HepG2 (cell line): ENCODE measurements around the gene KIF1C. TPM values are rescaled to one million over a fixed set of nuclear protein-coding genes. Genes with fewer than 3 reads are reported as not detected.
A peak's percentile ranks its signal among the peaks of the same experiment; 100 is the strongest.

Source experiments
- GMEB1 ChIP-seq: sonication (generic); formaldehyde crosslinking; IDR thresholded peaks from 2 replicates; pipeline ENCODE4 v1.5.1; 2020; ENCODE audit warnings: missing genetic modification reagents, mild to moderate bottlenecking, borderline replicate concordance
- GZF1 ChIP-seq: sonication (generic); formaldehyde crosslinking; IDR thresholded peaks from 2 replicates; pipeline ENCODE4 v1.5.1; 2020; ENCODE audit warnings: mild to moderate bottlenecking, missing genetic modification reagents
- NFYC ChIP-seq: IDR thresholded peaks from 2 replicates; pipeline ENCODE4 v1.6.1; 2016; ENCODE audit warnings: missing genetic modification reagents, missing compliant biosample characterization
- NR0B2 ChIP-seq: sonication (generic); formaldehyde crosslinking; IDR thresholded peaks from 2 replicates; pipeline ENCODE4 v1.4.0; 2020; ENCODE audit warnings: mild to moderate bottlenecking, missing genetic modification reagents
- POLR2A ChIP-seq, 2 experiments: IDR thresholded peaks; 2 replicates each; pipeline ENCODE4 v1.6.1; 2011; ENCODE audit warnings: low read depth in 2 of 2, low read length in 2 of 2, mild to moderate bottlenecking in 1 of 2, moderate library complexity in 1 of 2; ENCODE audit not compliant: insufficient read depth in 1 of 2
- PRDM10 ChIP-seq: sonication (generic); formaldehyde crosslinking; IDR thresholded peaks from 2 replicates; pipeline ENCODE4 v1.4.0; 2020; ENCODE audit warnings: low read depth, missing genetic modification reagents
- ZBTB40 ChIP-seq, 2 experiments: fragments of 450-650 bp in 1 of 2; sonication (generic) in 1 of 2; formaldehyde crosslinking in 1 of 2; IDR thresholded peaks; 2 replicates each; pipeline versions ENCODE4 v1.6.1 to v1.8.0; 2016 to 2022; ENCODE audit warnings: antibody characterized with exemption in 1 of 2, mild to moderate bottlenecking in 1 of 2, missing genetic modification reagents in 1 of 2
- ZFY ChIP-seq: sonication (generic); formaldehyde crosslinking; IDR thresholded peaks from 2 replicates; pipeline ENCODE4 v1.4.0; 2020; ENCODE audit warnings: missing genetic modification reagents
- ZNF18 ChIP-seq: sonication (generic); formaldehyde crosslinking; IDR thresholded peaks from 2 replicates; pipeline ENCODE4 v1.8.0; 2022; ENCODE audit warnings: mild to moderate bottlenecking, missing genetic modification reagents; ENCODE audit not compliant: insufficient replicate concordance
- polyA plus RNA-seq, 8 experiments: library from polyadenylated mRNA; depleted of rRNA in 3 of 8; stranded (reverse) in 7 of 8; unstranded in 1 of 8; fragments of >200 nt; fragmentation: Illumina TruSeq in 4 of 8; extraction: Trizol in 4 of 8; gene quantifications; 2 replicates each; pipeline versions ENCODE4 v1.2.1 to v1.2.3, GENCODE V29; 2011 to 2016; ENCODE audit warnings: low read depth in 4 of 8, missing spikeins in 1 of 8, mixed read lengths in 1 of 8; ENCODE audit not compliant: insufficient read depth in 1 of 8
- total RNA-seq, 5 experiments: library from RNA; depleted of rRNA; stranded (reverse); fragments of >200 nt; fragmentation: Illumina TruSeq; extraction: Trizol; gene quantifications; 2 replicates each; pipeline ENCODE4 v1.2.3, GENCODE V29; 2016; ENCODE audit warnings: low read depth in 1 of 5

The KIF1C gene
- total and polyA plus RNA-seq, 2 of the 13 experiments (the other 11 are each of a cell fraction or from before 2014, with no cell fraction given), result 70.0 to 104 TPM

GRCh38 chr17:4997302-4998026, at the start of gene KIF1C, which contains the start of gene INCA1 (continued):
- TF ChIP-seq PRDM10 (CRISPR knock-in tag) (no peak), POLR2A (IDR thresholded peaks at IDR 0.05; ENCODE audit: insufficient read depth in 1 of 2, low read depth in 2 of 2, low read length in 2 of 2) (peak; percentile 62 to 79), GMEB1 (CRISPR knock-in tag) (peak; percentile 63; the same call in 1 of the 2 replicates), GZF1 (CRISPR knock-in tag) (0 out of 2 replicates have a peak, but pooled peaks have one; percentile 7), ZBTB40 (IDR thresholded peaks at IDR 0.05) (no peak), ZBTB40 (CRISPR knock-in tag; IDR thresholded peaks at IDR 0.05) (0 out of 2 replicates have a peak, but pooled peaks have one; percentile 12), ZFY (peak; percentile 88), NR0B2 (peak; percentile 43; the same call in 1 of the 2 replicates), NFYC (no peak), ZNF18 (peak; percentile 24)
